GM19468 (cell line): ENCODE data around the gene RUNDC3A.
"Not testable (repeated sequence)": the region's sequence is repeated elsewhere in the genome, so short reads cannot be mapped to it uniquely, and the experiment has no call there.

Experiments
- ATAC-seq: cut with Tn5 transposase; IDR thresholded peaks from one replicate; pipeline ENCODE4 v1.9.1; 2021; ENCODE audit warnings: mild to moderate bottlenecking, moderate library complexity, moderate number of reproducible peaks; ENCODE audit not compliant: unreplicated experiment; ENCODE audit errors: extremely low read depth

RUNDC3A gene

DNA sequence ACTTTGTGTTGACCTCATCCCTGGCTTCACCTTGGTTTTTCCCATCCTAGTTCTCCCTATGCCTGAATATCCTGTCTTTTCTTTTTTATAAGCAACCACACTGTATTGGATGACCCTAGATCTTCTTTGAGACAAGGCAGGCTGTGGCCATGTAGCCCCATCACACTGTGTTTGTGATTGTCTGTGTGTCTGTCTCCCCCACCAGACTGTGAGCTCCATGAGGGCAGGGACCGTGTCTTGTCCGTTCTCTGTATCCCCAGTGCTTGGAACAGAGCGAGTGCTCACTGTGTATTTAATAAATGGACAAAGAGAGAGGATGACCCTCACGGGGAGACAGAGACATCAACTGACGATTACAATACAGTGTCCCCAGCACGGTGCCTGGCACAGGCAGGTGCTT is 9.1 kb downstream of the RUNDC3A start:
- no peak for ATAC-seq

DNA sequence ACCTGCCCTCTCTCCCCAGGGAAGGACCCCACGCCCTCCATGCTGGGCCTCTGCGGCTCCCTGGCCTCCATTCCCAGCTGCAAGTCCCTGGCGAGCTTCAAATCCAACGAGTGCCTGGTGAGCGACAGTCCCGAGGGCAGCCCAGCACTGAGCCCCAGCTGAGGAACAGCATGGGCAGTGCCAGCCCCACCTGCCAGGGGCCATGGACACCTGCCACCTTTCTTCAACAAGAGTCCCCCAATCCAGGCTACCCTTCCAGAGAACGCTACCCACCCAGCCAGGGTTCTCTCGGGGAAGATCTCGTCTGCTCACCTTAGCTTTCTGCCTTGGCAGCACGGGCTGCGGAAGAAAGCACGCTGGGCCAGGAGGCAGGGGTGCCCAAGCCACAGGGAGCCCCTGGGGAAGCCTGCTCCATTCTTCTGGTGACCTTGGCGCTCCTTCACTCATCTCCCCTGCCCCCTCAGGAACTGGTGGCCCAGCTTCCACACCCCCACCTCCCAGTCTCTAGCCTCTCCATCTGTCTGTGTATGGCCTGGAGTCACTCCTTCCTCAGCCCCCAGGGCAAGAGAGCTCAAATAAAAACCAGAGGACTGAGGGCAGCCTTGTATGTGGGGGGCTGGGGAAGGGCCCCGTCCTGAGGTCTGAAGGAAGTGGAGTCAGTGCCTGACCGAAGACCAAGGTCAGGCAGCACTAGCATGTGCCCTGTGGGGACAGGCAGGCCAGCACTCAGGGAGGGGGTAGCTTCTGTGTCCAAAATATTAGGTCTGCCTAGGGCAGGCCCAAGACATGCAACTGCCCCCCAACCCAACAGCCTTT is 9.9 kb downstream of the RUNDC3A start:
- ATAC-seq: no peak

DNA sequence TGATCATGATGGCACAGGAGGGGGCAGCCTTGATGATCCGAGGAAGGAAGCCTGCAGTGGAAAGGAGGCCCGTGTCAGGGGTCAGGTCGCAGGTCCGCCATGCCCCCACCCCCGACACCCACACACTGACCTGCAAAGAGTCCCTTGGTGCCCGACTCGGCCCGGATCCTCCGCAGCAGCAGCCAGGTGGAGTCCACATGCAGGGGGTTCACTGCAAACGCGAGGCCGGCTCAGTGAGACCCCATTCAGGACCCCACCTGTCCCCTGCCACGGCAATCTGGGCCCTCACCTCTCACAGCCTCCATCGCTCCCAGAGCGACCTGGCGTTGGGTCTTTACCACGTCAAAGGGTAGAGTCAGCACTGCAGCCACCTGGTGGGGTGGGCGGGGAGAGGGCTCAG is 11.7 kb downstream of the RUNDC3A start:
- ATAC-seq: no peak

DNA sequence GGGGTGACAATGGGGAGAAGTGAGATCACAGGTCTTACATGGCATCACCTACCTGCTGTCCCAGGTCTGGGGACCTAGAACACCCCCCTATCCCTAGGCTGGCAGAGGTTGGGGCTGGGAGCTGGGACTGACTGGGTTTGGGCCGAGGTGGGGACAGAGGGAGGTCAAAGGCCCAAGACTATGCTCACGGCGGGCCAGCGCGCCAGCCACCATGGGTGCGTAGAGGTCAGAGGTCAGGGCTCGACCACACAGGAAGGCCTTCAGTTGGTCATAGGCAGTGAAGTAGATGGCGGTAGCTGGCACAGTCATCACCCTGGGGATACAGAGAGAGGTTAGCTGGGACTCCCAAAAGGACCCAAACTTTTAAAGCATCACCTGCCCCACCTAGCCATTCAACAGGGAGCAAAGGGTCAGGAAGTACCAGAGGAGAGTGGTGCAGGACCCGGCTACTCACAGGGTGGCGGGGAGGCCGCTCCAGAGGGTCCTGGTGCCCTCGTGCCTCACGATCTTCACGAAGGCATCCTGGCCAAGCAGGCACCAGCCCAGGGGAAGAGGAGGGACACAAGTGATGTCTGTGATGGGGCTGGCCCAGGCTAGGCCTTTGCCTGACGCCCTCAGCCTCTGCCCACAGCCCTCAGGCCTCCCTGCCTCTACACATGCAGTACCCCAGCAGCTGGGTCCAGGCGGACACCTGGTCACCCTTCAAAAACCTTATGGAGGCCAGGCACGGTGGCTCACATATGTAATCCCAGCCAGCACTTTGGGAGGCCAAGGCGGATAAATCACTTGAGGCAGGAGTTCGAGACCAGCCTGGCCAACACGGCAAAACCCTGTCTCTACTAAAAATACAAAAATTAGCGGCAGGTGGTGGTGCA is 13.1 kb downstream of the RUNDC3A start:
- no peak for ATAC-seq

DNA sequence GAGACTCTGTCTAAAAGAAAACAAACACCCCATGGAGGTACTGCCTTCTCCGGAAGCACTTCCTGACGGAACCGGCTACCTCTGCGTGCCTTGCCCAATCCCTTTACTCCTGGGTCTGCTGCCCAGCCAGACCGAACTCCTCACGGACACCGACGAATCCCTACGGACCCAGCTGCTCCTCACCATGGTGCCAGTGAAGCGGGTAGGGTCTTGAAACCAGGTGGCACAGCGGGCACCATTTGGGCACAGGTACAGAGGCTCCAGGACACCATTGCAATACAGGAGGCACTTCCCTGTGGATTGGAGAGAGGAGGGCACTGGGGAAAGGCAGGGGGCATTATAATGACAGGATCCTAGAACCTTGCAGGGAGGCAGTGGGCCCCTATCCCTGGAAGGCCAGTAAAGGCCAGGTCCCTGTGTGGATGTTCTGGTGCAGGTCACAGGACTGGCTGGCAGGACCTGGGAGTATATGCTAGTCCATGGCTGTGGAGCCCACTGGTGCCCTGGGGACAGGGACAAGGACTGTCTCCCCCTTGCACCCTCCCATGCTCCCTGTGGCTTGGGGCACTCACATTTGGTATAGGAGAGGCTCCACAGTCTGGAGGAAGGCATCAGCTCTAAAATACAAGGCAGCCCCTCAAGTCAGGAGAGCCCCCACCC is 14.0 kb downstream of the RUNDC3A start:
- no peak for ATAC-seq

DNA sequence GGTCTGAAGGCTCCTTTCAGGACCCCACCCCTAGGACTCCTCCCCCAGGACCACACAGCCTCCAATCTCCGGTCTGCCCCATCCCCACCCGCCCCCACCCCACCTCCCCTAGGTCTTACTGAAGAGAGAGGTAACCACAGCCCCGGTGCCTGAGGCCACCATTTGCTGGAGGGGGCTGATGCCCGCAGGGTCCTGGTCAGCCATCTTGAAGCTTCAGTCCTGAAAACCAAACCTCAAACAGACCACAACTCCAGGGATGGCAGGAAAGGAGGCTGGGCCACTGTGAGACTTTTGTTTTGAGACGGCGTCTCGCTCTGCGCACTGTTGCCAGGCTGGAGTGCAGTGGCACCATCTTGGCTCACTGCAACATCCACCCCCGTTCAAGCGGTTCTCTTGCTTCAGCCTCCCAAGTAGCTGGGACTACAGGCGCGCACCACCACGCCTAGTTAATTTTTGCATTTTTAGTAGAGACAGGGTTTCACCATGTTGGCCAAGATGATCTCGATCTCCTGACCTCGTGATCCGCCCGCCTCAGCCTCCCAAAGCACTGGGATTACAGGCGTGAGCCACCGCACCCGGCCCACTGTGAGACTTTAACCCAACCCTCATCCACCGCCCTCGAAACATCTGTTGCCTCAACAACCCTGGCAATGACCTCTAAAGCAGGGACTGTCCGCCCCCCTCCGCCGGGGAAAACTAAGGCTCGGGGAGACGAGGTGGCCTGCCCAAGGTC is 15.1 kb downstream of the RUNDC3A start:
- ATAC-seq: no peak

DNA sequence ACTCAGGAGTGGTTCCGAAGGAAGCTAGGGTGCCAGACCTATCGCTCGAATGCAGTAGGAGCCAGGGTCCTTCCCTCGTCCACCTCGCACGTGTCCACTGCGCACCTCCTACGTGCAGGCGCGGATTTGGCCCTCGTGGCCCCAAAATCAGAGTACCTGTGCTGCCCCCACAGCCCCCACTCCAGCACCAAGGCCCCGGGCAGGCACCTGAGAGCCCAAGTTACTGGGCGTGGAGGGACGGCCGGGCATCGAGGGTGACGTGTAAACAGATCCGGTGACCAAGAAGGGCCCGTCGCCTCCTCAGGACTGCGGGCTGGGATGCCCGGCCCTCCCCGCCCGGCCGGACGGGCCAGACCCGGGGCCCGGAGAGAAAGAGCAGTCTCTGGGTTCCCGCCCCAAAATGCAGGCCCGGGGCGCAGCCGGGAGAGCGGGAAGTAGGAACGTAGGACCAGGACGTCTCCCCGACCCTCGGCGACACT is 15.7 kb downstream of the RUNDC3A start:
- ATAC-seq: no peak

DNA sequence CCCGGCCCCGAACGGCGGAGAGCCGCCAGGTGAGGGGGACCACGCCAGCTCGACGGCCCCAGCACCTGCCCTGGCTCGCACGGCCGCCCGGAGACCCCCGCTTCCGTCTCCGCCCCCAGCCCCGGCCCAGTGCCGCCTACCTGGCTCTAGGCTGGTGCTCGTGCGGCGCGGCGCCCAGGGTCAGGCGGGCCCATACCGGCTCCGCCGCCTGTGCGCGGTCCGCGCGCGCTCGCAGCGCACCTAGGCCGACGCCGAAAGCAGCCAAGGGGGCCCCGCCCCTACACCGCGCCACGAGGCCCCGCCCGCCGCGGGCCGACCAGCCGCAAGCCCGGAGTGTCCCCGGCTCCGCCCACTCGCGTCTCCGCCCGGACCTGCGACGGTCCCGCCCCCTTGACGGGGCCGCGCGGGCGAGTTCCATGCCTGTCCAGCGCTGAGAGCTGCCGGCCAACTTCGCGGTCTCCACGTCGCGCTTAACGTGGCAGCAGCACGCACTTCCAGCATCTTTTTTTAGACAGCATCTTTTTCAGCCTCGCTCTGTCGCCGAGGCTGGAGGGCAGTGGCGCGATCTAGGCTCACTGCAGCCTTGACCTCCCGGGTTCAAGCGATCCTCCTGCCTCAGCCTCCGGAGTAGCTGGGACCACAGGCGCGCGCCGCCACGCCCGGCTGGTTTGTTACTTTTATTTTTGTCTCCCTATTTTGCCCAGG is 16.3 kb downstream of the RUNDC3A start, which contains the start of gene SLC25A39:
Gene SLC25A39, minus strand, starts transcription at position 253 of the 705 bp plus-strand sequence. CDS start 1,261 bp downstream, outside the sequence.
- peak; percentile 47 for ATAC-seq

DNA sequence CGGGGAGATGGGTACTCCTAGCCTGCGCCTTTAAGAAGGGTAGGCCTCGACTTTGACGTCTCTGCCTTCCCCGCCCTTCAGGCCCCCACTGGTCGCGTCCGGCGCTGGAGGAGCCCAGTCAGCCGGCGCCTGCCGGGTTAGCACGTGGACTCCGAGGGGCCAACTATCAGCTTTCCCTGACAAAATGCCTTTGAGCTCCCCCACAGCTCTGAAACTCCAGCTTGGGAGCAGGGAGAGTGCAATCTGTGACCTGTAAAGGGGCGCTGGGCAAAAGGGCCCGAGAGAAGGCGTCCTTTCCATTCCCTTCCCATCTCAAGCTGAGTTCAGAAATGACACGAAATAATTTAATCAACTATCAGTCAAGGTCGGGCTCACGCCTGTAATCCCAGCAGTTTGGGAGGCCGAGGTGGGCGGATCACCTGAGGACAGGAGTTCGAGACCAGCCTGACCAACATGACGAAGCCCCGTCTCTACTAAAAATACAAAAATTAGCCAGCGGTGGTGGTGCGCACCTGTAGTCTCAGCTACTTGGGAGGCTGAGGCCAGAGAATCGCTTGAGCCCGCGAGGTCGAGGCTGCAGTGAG is 18.6 kb downstream of the RUNDC3A start:
- ATAC-seq: peak; percentile 41

DNA sequence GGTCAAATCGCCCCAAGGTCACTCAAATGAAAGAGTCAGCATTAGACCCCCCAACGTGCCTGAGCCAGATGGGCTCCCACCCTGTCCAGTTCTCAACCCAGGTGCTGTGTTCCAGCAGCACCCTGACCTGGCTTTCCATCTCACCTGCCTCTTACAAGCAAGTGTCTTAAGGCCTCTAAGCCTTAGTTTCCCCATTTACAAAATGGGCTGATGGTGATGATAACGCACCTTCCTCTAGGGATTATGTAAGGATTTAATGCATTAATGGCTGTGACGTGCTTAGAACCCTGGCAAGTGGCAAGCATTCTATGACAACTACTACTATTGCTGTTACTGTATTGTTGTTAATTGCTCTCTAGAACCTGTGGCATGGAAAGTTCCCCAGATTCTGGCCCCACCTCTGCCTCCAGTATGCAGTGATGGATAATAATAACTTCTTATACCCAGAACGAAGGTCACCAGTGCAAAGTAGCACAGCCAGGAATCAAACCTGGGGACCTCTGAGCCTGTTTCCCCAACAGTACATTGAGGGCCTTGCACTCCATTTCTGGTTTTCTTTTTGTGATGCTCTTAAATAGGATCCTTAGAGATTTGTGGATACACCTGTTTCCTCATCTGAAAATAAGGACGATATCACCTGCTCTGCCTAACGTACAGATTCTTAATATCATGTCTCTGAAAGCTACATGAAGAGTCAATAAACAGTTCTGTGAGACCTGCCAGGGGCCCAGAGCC is 19.5 kb downstream of the RUNDC3A start:
- ATAC-seq: no peak

DNA sequence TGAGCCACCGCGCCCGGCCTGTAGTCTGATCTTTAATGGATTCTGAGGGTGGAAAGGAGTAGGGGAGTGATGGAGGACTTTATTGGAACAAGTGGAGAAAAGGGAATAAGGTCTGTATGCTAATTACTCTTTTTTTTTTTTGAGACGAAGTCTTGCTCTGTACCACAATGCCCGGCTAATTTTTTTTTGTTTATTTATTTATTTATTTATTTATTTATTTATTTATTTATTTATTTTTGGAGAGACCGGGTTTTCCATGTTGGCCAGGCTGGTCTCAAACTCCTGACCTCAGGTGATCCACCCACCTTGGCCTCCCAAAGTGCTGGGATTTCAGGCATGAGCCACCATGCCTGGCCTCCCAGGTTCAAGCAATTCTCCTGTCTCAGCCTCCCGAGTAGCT is 21.1 kb downstream of the RUNDC3A start:
- ATAC-seq: not testable (repeated sequence)

DNA sequence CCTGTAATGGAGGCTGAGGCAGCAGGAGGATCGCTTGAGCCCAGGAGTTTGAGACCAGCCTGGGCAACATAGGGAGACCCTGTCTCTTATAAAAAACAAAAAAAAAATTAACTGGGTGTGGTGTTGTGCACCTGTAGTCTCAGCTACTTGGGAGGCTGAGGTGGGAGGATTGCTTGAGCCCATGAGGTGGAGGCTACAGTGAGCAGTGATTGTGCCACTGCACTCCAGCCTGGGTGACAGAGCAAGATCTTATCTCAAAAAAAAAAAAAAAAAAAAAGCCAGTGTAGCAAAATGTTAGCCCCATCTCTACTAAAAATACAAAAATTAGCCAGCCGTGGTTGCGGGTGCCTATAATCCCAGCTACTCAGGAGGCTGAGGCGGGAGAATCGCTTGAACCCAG is 21.9 kb downstream of the RUNDC3A start:
- ATAC-seq: not testable (repeated sequence)

DNA sequence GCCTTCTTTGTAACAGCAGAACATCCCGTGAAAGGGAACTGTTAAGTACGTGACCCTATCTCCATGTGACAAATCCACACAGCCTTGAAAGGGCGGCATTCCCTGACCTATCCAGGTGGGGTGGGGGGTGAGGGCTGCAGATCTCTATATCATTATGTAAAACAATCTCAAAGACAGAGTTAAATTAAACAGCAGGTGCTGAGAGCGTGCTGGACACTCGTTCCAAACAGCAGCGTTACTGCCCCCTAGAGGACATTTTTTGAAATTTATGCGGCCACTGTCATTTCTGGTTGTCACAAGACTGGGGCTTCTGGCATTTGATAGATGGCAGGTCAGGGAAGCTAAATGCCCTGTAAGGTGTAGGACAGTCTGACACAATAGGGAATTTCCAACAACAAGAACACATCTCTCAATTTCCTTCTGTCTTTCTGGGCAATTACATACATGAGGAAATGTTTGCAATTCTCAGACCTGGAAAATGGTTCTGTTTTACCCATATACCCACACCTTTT is 22.9 kb downstream of the RUNDC3A start:
- ATAC-seq: no peak

DNA sequence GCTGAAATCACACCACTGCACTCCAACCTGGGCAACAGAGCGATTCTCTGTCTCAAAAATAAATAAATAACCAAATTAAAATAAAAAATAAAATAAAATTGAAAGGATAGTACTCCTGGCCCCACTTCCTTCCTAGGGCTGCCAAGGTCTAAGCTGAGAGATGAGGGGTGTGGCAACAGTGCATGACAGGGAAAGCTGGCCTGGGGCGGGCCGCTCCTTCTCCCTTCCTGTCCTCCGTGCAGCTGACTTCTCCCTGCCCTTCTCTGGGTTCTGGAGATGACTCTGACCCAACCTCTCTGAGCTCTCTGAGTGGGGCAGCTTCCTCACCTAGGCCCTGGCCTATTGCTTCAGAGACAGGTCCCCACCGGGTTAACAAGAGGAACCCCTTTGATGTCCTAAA is 25.0 kb downstream of the RUNDC3A start:
- ATAC-seq: no peak

DNA sequence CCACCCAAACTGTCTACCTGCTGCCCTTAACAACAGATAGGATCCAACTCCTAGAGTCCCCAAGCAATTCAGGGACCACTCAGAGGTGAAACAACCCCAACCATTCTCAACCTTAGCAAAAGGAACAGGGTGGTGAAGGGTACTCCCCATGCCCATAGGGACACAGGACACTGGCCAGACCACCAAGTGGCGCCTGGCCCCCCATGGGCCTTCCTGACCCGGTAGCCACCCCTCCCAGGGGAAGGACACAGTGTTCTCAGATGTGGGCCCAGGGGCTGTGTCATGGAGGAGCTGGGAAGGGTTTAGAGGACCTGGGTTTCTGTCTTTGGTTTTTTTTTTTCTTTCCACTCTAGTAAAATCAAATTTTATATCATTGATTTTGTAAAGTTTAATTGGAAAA is 25.9 kb downstream of the RUNDC3A start:
- ATAC-seq: no peak

DNA sequence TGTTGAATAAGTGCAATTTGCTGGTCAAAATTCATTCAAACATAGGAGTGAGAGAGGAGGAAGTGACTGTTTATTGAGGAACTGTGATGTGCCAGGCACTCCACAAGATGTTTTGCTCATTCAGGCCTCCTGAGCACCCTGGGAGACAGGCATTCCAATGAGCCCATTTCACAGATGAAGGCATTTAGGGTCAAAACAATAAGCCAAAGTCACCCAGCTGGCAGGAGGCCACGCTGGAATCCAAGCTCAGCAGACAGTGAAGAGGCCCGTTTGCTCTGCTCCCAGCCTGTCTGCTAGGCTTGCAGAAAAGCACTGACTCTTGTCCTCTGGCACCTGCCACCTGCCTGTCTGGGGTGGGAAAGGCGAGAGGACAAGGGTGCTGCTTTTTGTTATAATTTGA is 26.3 kb downstream of the RUNDC3A start:
- ATAC-seq: no peak

DNA sequence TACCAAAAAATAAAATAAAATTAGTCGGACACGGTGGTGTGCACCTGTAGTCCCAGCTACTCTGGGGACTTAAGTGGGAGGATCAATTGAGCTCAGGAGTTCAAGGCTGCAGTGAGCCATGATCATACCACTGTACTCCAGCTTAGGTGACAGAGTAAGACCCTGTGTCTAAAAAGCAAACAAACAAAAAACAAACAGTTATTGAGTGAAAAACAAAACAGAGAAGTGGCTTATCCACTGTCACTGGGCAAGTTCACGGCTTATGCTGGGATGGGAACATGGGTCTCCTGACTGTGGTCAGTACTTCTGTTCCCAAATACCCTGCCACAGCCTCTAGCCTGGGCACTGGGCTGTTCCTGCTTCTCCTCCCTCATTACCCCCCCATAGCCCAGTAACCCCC is 27.2 kb downstream of the RUNDC3A start:
- ATAC-seq: no peak

DNA sequence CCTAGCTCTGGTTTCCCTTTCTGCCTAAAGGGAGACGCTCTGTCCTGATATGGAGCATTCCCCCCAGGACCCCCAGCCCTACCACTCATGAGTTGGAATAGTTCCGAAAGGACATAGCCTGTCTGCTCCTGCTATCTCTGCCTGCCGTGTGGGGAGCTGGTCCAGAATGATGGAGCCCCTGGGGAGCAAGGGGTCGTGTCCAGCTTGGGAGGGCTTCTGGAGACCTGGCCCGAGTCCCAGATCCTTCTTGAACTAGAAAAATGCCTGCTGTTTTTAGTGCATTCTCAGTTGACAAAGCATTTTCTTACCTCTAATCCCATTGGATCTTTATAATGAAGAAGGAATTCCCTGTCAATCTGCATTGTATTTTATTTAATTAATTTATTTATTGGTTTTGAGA is 27.6 kb downstream of the RUNDC3A start:
- ATAC-seq: no peak
